ENCODE measurements around the gene CMPK1. TPM values are rescaled to one million over a fixed set of nuclear protein-coding genes. Genes with fewer than 3 reads are reported as not detected.

Gene CMPK1
- total and polyA plus RNA-seq, 2 of the 8 experiments (the other 6 are each of a cell fraction or from before 2014, with no cell fraction given): 6.0 to 36.9 TPM

GRCh38 chr1:47313915-47314664, 19.5 kb upstream of the CMPK1 start, which contains the start of gene STIL (continued):
- TF ChIP-seq CHD7 (IDR thresholded peaks at IDR 0.05; ENCODE audit: insufficient replicate concordance, low read length): no peak
- TF ChIP-seq SP1 (IDR thresholded peaks at IDR 0.05; ENCODE audit: low read depth, low read length): peak; percentile 90
- peak; percentile 45 to 76; a peak in 2 of 4 replicates for TF ChIP-seq SIN3A (conservative IDR thresholded peaks at IDR 0.05 in 1 of 2, IDR thresholded peaks at IDR 0.05 in 1 of 2; ENCODE audit: low read depth in 1 of 2, low read length in 2 of 2)
- TF ChIP-seq PHF8 (conservative IDR thresholded peaks at IDR 0.05; ENCODE audit: low read depth, low read length): peak; percentile 88
- no peak for TF ChIP-seq SRF (IDR thresholded peaks at IDR 0.05; ENCODE audit: low read depth, low read length)
